Tibial artery (tissue), 4 donors: Measurements from ENCODE around the gene TMUB2.

Experiments
- DNase-seq, 2 donors: peaks; one replicate each; pipeline ENCODE4 v3.0.0-alpha.2; 2019
- H3K27ac ChIP-seq, 2 donors: fragments of 200-600 bp; sonication (generic) in 1 of 2; 1 replicate in 1 of 2; 2 replicates in 1 of 2; pipeline ENCODE4 v1.5.1; 2018 to 2019; ENCODE audit warnings: mild to moderate bottlenecking in 1 of 2
- H3K27me3 ChIP-seq, 2 donors: fragments of 200-600 bp; sonication (generic) in 1 of 2; one replicate each; pipeline versions ENCODE4 v1.5.1 to v1.6.0; 2016 to 2019
- H3K36me3 ChIP-seq, 3 donors: fragments of 200-600 bp; sonication (generic) in 2 of 3; one replicate each; pipeline ENCODE4 v1.5.1; 2016 to 2019; ENCODE audit warnings: mild to moderate bottlenecking in 2 of 3
- H3K4me1 ChIP-seq, 4 donors: fragments of 200-600 bp; sonication (generic) in 2 of 4; 1 replicate in 3 of 4; 2 replicates in 1 of 4; pipeline ENCODE4 v1.5.1; 2016 to 2019
- H3K4me3 ChIP-seq, 2 donors: fragments of 200-600 bp; sonication (generic) in 1 of 2; 1 replicate in 1 of 2; 2 replicates in 1 of 2; pipeline ENCODE4 v1.5.1; 2018 to 2019; ENCODE audit warnings: mild to moderate bottlenecking in 2 of 2
- H3K9me3 ChIP-seq, 3 donors: fragments of 200-600 bp; sonication (generic) in 1 of 3; one replicate each; pipeline ENCODE4 v1.5.1; 2016 to 2019
- intact Hi-C: fragments of 100-400 bp; cut with DNase I; formaldehyde crosslinking; loops from one replicate; pipeline ENCODE4 v1.15.0; 2023; ENCODE audit warnings: low total_unique reads
- TF ChIP-seq, protein P1 (sequence below), 2 experiments: fragments of 200-600 bp in 1 of 2; fragments of 450-650 bp in 1 of 2; IDR thresholded peaks; one replicate each; pipeline ENCODE4 v1.5.1; 2017 to 2019; ENCODE audit warnings: antibody characterized with exemption in 2 of 2, mild to moderate bottlenecking in 1 of 2, moderate library complexity in 1 of 2

The TMUB2 gene

DNA sequence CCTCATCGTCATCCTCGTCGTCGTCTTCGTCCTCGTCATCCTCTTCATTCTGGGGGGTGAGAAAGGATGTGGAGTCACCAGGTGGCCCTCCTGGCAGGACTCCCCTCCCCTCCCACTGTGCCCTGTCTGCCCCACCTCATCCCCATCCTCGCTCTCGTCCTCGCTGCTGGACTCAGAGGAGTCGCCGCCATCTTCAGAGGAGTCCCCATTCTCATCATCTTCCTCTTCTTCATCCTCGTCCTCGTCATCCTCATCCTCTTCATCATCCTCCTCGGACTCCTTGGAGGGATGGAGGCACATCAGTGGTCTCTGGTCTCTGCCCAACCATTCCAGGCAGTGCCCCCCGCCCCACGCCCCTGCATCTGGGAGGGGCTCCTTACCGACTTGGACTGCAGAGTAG, 20.5 kb downstream of the TMUB2 start:
- H3K9me3 ChIP-seq = no peaks in the 10 kb centered on the region
- no peaks in the 10 kb centered on the region for H3K27me3 ChIP-seq
- DNase-seq = no peak
- H3K36me3 ChIP-seq = peaks cover 40 to 59% (median 42%) of the 10 kb centered on the region in 3 donors
- no peak overlapping the region for H3K27ac ChIP-seq
- peaks cover 6 to 15% (median 12%) of the 10 kb centered on the region in 4 donors for H3K4me1 ChIP-seq
- H3K4me3 ChIP-seq = no peak overlapping the region
- TF ChIP-seq, protein P1, sequence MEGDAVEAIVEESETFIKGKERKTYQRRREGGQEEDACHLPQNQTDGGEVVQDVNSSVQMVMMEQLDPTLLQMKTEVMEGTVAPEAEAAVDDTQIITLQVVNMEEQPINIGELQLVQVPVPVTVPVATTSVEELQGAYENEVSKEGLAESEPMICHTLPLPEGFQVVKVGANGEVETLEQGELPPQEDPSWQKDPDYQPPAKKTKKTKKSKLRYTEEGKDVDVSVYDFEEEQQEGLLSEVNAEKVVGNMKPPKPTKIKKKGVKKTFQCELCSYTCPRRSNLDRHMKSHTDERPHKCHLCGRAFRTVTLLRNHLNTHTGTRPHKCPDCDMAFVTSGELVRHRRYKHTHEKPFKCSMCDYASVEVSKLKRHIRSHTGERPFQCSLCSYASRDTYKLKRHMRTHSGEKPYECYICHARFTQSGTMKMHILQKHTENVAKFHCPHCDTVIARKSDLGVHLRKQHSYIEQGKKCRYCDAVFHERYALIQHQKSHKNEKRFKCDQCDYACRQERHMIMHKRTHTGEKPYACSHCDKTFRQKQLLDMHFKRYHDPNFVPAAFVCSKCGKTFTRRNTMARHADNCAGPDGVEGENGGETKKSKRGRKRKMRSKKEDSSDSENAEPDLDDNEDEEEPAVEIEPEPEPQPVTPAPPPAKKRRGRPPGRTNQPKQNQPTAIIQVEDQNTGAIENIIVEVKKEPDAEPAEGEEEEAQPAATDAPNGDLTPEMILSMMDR (IDR thresholded peaks at IDR 0.05) = no peak
- intact Hi-C loops = loop anchor here (10.0 kb wide), 1 partner anchor 297 kb away; the partner anchor contains the start of gene GPATCH8

- intact Hi-C loops = loop anchor here (10.0 kb wide), 1 partner anchor 297 kb away; the partner anchor contains the start of gene GPATCH8
- H3K9me3 ChIP-seq = no peaks in the 10 kb centered on the region
- TF ChIP-seq, protein P1 (IDR thresholded peaks at IDR 0.05) = no peak
- peaks cover 40 to 63% (median 42%) of the 10 kb centered on the region in 3 donors for H3K36me3 ChIP-seq
- DNase-seq = no peak
- H3K4me1 ChIP-seq = peaks cover 6 to 19% (median 12%) of the 10 kb centered on the region in 4 donors
- H3K27me3 ChIP-seq = no peaks in the 10 kb centered on the region
- H3K27ac ChIP-seq = no peak overlapping the region
- no peak overlapping the region for H3K4me3 ChIP-seq
Observed at GRCh38 chr17:44207743-44208142, 21.0 kb downstream of the TMUB2 start.

DNA sequence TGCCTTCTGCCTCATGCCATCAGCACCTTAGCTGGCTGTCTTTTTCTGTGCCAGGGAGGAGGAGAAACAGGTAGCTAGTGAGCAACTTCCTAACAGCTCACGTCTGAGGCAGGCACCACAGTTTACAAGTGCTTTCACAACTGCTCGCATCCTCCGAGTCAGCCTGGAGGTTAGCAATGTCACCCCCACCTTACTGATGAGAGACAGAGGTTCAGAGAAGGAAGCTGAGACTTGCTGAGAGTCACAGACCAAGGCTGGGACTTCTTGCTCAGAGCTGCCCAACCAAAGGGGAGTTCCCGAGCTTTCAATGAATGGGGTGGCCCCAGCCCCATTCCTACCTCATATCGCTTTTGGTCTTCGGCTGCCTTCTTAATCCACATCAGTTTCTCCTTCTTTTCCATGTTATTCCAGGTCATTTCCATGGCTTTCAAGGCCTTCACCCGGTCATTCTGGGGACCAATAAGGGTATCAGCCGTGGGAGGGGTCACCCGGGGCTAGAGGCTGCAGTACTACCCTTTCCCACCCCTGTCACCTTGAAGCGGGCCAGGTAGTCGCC, 23.1 kb downstream of the TMUB2 start:
- no peak overlapping the region for H3K4me3 ChIP-seq
- peaks cover 53 to 84% (median 57%) of the 10 kb centered on the region in 3 donors for H3K36me3 ChIP-seq
- H3K27ac ChIP-seq = peak overlapping the region; percentile 17 to 55
- no peak for DNase-seq
- TF ChIP-seq, protein P1 (IDR thresholded peaks at IDR 0.05) = no peak
- peaks cover 6 to 21% (median 12%) of the 10 kb centered on the region in 4 donors for H3K4me1 ChIP-seq
- no peaks in the 10 kb centered on the region for H3K27me3 ChIP-seq
- intact Hi-C loops = loop anchor here (2.0 to 10.0 kb wide), 4 partner anchors 39 to 295 kb away; partner anchors contain the start of genes ASB16, GPATCH8 and GRN
- no peaks in the 10 kb centered on the region for H3K9me3 ChIP-seq

DNA sequence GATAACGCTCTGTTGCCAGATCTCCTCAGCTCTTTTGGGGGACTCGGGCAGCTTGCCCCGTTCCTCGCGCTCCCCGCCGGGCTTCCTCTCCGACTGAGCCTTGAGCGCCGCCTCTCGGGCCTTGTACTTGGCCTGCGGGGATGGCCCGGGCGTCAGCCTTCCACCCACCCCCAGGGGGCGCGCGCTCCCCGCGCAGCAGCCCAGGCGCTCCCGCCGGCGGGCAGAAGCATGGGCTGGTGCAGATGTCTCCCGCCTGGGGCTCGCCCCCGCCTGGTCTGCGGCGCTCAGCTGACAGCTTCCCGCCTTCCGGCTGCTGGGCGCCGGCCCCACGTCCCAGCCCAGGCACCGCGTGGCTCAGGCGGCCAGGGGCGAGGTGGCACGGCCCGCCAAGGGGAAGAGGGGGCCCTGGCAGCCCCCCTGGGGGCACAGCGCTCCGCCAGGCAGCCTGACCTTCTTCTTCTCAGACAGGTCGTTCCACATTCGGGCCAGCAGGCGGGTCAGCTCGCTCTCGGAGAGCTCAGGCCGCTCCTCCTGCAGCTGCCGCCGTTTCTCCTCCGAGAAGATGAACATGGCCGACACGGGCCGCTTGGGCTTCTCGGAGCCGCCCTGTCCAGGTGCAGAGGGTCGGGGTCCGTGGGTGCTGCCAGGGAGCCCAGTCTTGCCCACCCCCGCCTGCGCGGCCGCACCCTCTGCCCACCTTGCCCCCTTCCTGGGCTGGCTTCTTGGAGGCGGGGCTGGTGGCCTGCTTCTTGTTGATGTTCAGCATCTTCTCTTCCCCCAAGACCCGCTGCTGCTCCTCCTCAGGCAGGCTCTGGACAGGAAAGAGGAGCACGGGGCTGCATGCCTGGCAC, 23.8 kb downstream of the TMUB2 start:
- Histone ChIP-seq H3K36me3 (peaks cover 60 to 92% (median 64%) of the 10 kb centered on the region in 3 donors), H3K9me3 (no peaks in the 10 kb centered on the region), H3K4me3 (no peak overlapping the region), H3K27ac (peak overlapping the region; percentile 17 to 55), H3K4me1 (peaks cover 6 to 21% (median 12%) of the 10 kb centered on the region in 4 donors), H3K27me3 (no peaks in the 10 kb centered on the region)
- intact Hi-C loops = loop anchor here (2.0 to 5.0 kb wide), 3 partner anchors 40 to 137 kb away; partner anchors contain the start of genes ASB16 and GRN
- peak; percentile 84 to 91 for DNase-seq
- TF ChIP-seq, protein P1 (IDR thresholded peaks at IDR 0.05) = peak; percentile 98 to 99

GRCh38 chr17:44211281-44212265, 24.8 kb downstream of the TMUB2 start:
- TF ChIP-seq, protein P1 (IDR thresholded peaks at IDR 0.05) = no peak
- peaks cover 70 to 100% (median 74%) of the 10 kb centered on the region in 3 donors for H3K36me3 ChIP-seq
- peaks cover 6 to 24% (median 14%) of the 10 kb centered on the region in 4 donors for H3K4me1 ChIP-seq
- H3K4me3 ChIP-seq = no peak overlapping the region
- no peak overlapping the region for H3K27ac ChIP-seq
- H3K9me3 ChIP-seq = no peaks in the 10 kb centered on the region
- H3K27me3 ChIP-seq = no peaks in the 10 kb centered on the region
- intact Hi-C loops = loop anchor here (2.0 to 5.0 kb wide), 3 partner anchors 41 to 136 kb away; partner anchors contain the start of genes ASB16 and GRN
- no peak for DNase-seq
